ENCODE data around the gene TMEM184A.

Gene TMEM184A

GRCh38 chr7:1537535-1538412 is 18.2 kb downstream of the TMEM184A start:
- DNase-seq: no peak

- no peak for DNase-seq
Measured at GRCh38 chr7:1536743-1537534, 19.1 kb downstream of the TMEM184A start.

- no peak for DNase-seq
Measured at GRCh38 chr7:1536455-1536742, 19.6 kb downstream of the TMEM184A start.

- DNase-seq: no peak
Measured at GRCh38 chr7:1535701-1536454, 20.1 kb downstream of the TMEM184A start.

- DNase-seq: no peak
Measured at GRCh38 chr7:1535100-1535458, 20.9 kb downstream of the TMEM184A start.

DNA sequence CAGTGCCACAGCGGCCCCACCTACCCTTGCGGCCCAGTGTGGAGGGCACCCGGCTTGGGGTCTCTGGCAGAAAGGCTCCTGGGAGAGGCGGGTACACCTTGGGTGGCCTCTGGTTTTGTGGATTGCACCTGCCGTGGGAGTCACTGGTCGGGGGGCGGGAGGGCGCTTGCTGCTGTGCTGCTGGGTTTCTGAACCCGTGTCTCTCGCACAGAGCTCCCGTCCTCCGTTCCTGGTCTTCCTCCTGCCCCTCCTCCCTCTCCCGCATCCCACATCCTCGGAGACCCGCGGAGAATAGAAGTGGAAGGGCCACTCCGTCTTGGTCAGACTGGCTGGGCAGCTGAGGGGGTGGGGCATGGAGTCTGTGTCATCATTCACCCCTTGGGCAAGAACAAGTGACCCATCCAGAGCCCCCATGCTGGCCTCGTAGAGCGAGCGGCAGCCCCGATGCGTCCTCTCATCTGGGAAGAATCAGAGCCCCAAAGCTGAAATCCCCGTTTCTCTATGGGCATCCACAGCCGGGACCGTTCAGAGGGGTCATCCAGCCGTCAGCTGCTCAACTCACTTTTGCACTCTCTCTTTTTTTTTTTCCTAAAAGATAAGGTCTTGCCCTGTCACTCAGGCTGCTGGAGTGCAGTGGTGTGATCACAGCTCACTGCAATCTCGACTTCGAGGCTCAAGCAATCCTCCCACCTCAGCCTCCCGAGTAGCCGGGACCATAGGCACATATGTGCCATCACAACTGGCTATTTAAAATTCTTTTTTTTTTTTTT is 21.5 kb downstream of the TMEM184A start:
- no peak for DNase-seq

- DNase-seq: no peak
Measured at GRCh38 chr7:1533547-1534329, 22.3 kb downstream of the TMEM184A start.

DNA sequence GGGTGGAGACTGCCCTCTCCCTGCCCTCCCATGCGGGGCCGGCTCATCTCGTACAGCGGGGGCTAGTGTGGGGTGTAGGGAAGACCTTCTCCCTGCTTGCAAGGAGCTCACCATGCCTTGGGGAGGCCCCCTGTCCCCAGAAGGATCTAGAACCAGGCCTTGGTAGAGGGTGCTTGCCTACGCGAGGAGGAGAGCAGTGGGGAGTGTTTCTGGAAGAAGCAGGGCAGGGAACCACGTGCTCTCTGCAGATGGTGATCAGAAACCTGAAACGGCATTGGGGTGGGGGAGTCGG is 22.8 kb downstream of the TMEM184A start:
- no peak for DNase-seq

- peak; percentile 60 for DNase-seq
Measured at GRCh38 chr7:1532456-1533254, 23.4 kb downstream of the TMEM184A start.

DNA sequence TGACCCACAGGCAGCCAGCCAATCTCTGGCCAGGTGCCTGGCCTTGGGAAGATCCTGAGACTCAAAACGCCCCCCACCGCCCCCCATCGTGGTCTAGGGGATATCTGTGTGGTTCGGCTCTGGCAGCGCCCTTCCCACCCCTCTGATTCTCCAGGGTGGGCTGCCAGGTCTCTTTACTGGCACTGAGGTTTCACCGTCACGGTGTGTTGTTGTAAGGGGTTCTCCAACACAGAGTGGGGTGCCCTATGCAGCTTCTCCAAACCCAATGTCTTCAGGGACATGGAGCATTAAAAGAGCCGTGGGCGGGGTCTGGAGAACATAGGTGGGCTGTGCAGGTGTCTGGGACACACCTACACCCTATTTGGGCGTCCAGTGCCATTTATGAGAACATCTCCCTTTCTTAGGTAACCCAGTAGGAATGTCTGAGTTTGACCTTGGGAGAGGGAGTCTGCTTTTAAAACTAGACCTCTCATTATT is 24.0 kb downstream of the TMEM184A start:
- no peak for DNase-seq

DNA sequence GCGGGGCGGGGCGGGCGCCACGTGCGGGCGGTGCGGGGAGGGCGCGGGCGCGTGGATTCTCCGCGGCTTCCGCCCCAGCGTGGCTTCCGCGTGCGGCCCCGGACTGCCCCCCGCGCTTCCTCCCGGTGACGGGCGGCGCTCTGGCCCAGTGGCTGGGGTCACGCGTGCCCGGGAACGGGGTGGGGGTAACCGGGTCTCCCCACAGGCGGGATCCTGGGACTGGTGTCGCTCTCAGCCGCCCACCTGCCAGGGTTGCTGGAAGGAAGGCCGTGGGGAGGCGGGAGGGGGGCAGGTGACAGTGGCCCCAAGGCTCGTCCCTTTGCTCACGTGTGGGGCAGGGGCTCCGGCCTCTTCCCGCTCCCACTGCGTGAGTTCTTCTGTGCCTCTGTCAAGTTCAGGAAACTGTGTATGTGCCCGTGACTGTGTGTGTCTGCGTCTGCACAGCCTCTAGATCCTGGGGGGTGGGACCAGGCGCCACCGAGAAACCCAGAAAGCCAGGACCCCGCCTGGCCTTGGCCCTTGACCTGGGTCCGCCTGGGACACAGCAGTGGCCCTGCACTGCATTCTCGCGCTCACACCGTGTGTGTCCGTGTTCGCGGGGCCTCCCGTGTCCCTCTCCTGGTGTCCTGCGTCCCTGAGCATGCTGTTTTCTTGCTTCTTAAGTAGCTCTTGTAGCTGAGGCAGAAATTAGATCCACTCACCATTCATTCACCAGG is 24.6 kb downstream of the TMEM184A start:
- peak; percentile 30 for DNase-seq

GRCh38 chr7:1530946-1531262 is 25.1 kb downstream of the TMEM184A start:
- DNase-seq: peak; percentile 47

GRCh38 chr7:1529383-1530116 is 26.5 kb downstream of the TMEM184A start:
- no peak for DNase-seq

GRCh38 chr7:1526271-1526754 is 29.7 kb downstream of the TMEM184A start:
- DNase-seq: no peak

DNA sequence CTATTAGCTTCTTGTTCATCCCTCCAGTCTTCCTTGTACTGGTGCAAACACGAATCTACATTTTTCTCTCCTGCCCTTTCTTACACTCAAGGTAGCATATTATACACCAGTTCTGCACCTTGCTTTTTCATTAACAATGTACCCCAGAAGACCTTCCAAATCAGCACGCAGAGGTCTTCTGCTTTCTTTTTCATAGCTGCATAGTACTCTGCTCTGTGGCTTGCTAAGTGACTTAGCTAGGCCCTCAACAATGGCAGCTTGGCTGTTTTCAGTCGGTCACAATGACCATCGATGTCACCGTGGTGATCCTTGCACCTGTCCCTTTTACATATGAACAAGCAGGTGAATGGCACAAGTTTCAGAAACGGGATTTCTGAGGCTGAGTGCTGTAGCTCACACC is 30.6 kb downstream of the TMEM184A start:
- DNase-seq: no peak

DNA sequence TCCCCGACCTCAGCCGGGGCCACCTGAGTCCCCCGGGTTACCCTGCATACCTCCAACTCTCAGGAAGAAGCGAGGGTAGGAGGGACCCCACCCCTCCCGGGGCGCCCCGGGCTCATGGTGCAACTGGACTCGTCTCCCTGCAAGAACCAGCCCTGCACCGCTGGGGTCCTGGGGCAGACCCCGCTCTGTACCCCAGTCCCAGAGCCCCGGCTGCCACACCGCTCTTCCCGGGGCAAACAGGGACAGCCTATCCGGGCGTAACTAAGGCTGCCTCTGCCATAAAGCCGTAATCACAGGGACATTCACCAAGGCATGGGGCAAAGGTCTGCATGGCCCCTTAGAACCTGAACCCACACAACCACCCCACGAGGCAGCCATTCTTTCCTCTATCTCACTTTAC is 32.2 kb downstream of the TMEM184A start:
- no peak for DNase-seq

GRCh38 chr7:1523208-1523607 is 32.8 kb downstream of the TMEM184A start:
- DNase-seq: no peak

- no peak for DNase-seq
Measured at GRCh38 chr7:1521456-1521855, 34.5 kb downstream of the TMEM184A start.

GRCh38 chr7:1520539-1521234 is 35.3 kb downstream of the TMEM184A start:
- DNase-seq: no peak

Measured in stimulated activated CD4-positive, alpha-beta T cell treated with anti-CD3 and anti-CD28 coated beads, Interleukin-4, amount 100 ng/mL, for 1 hour (primary cell).